ENCODE measurements around the gene GYG1. TPM values are rescaled to one million over a fixed set of nuclear protein-coding genes. Genes with fewer than 3 reads are reported as not detected.

Gene GYG1
- total and polyA plus RNA-seq, 2 of the 4 experiments (the other 2 are of a cell fraction), result 48.4 to 90.3 TPM

DNA sequence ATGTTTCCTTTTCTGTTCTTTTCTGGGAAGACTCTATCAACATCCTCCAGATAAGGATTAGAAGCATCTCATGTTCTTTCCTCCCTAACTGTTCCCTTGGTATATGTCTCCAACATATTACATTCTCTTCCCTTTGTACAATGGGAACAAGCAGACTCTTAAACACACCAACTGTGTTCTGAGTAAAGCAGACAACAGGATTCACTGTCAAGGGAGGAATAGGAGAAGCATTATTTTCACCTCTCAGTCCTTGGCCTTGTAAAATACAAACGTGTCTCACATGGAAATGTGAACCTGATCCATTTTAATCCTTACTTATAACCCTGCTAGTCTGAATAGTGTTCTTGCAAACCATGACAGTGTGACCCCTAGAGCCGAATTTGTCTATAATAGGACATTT lies 19.6 kb downstream of the GYG1 start:
- peaks cover 26% of the 10 kb centered on the region for H3K4me1 ChIP-seq (ENCODE audit: control insufficient read depth, insufficient read depth, low read length)
- peak overlapping the region; percentile 91 for H2BK5ac ChIP-seq (ENCODE audit: low read depth, low read length, poor library complexity, severe bottlenecking)
- no peaks in the 10 kb centered on the region for H3K27me3 ChIP-seq (ENCODE audit: control insufficient read depth, insufficient read depth, low read length)
- POLR2A ChIA-PET (ENCODE audit: unreplicated experiment), result no interaction called here
- ATAC-seq (ENCODE audit: low read depth), result no peak
- H3K9ac ChIP-seq (ENCODE audit: low read depth, low read length), result no peak overlapping the region; the same call in 1 of the 2 replicates
- H2AK9ac ChIP-seq (replicated peaks; ENCODE audit: low read depth, low read length, poor library complexity), result no peak overlapping the region
- peak overlapping the region; percentile 45; the same call in 1 of the 2 replicates for H4K5ac ChIP-seq (ENCODE audit: low read depth, low read length)
- peak overlapping the region; percentile 80; the same call in 1 of the 2 replicates for H3K4ac ChIP-seq (ENCODE audit: low read depth, low read length)
- peak overlapping the region; percentile 37 for H3K23ac ChIP-seq (ENCODE audit: low read depth, low read length)
- 0 out of 2 replicates have a peak overlapping the region, but pooled peaks have one; percentile 37 for H3K56ac ChIP-seq (ENCODE audit: extremely low read depth, insufficient read depth, low read length)
- no peak overlapping the region for H3K4me3 ChIP-seq (ENCODE audit: insufficient read depth, low read depth, low read length)
- peak overlapping the region; percentile 74; the same call in 1 of the 2 replicates for H3K18ac ChIP-seq (ENCODE audit: low read depth, low read length)
- no peak for TF ChIP-seq FOS (IDR thresholded peaks at IDR 0.05; ENCODE audit: low read depth, low read length)
- no peak for TF ChIP-seq CHD1 (IDR thresholded peaks at IDR 0.05; ENCODE audit: low read depth, low read length)
- no peak for TF ChIP-seq RFX5 (IDR thresholded peaks at IDR 0.05; ENCODE audit: low read depth, low read length)
- TF ChIP-seq MAFK (IDR thresholded peaks at IDR 0.05; ENCODE audit: low read depth, low read length), result no peak
- no peak for TF ChIP-seq BHLHE40 (IDR thresholded peaks at IDR 0.05; ENCODE audit: low read depth, low read length)
- TF ChIP-seq SMC3 (IDR thresholded peaks at IDR 0.05; ENCODE audit: low read depth, low read length), result no peak
- no peak for TF ChIP-seq RAD21 (IDR thresholded peaks at IDR 0.05; ENCODE audit: low read length)
- no peak for TF ChIP-seq MAZ (IDR thresholded peaks at IDR 0.05; ENCODE audit: borderline replicate concordance, low read depth, low read length)
- TF ChIP-seq MXI1 (IDR thresholded peaks at IDR 0.05; ENCODE audit: borderline replicate concordance, low read depth, low read length), result no peak
- no peak for TF ChIP-seq POLR2A (IDR thresholded peaks at IDR 0.05; ENCODE audit: low read depth, low read length)
- no peak for TF ChIP-seq RCOR1 (IDR thresholded peaks at IDR 0.05; ENCODE audit: insufficient replicate concordance, low read length)
- TF ChIP-seq ELK1 (IDR thresholded peaks at IDR 0.05; ENCODE audit: borderline replicate concordance, low read depth, low read length), result no peak
- H2AK5ac ChIP-seq (ENCODE audit: low read depth, low read length), result peak overlapping the region; percentile 37; the same call in 1 of the 2 replicates
- no peaks in the 10 kb centered on the region for H3K9me3 ChIP-seq (ENCODE audit: control insufficient read depth, insufficient read depth, low read length)
- intact Hi-C loops (cut with micrococcal nuclease), result no loop called here
- peaks cover 29 to 65% of the 10 kb centered on the region in 2 experiments for H3K79me1 ChIP-seq (ENCODE audit: low read depth in 1 of 2, low read length in 2 of 2)
- H4K20me1 ChIP-seq (ENCODE audit: insufficient read depth, low read length), result no peaks in the 10 kb centered on the region
- peak overlapping the region; percentile 13 to 65; a peak in 3 of 4 replicates for H4K8ac ChIP-seq (ENCODE audit: low read depth in 2 of 2, low read length in 2 of 2)
- peaks cover 23% of the 10 kb centered on the region for H3K36me3 ChIP-seq (ENCODE audit: control insufficient read depth, insufficient read depth, low read length)
- no peak overlapping the region for H2AFZ ChIP-seq (replicated peaks; ENCODE audit: low read length, poor library complexity)
- dilution Hi-C loops (cut with HindIII; ENCODE audit: low sequenced_read_pairs, unreplicated experiment), result no loop called here
- H2BK15ac ChIP-seq (ENCODE audit: low read depth, low read length), result peak overlapping the region; percentile 33
- in situ Hi-C loops (cut with MboI; ENCODE audit: low sequenced_read_pairs), result no loop called here
- CTCF ChIA-PET, result no interaction called here
- H2BK120ac ChIP-seq (ENCODE audit: low read depth, low read length), result peak overlapping the region; percentile 83
- H3K4me2 ChIP-seq (ENCODE audit: low read depth, low read length), result peak overlapping the region; percentile 44; the same call in 1 of the 2 replicates
- H3K14ac ChIP-seq (replicated peaks; ENCODE audit: low read depth, low read length), result peak overlapping the region; percentile 80; the same call in 1 of the 2 replicates
- peak overlapping the region; percentile 65 for H4K91ac ChIP-seq (ENCODE audit: insufficient read depth, low read depth, low read length)
- BruUV-seq (replicated peaks), result no TSS peak
- DNase-seq, result no peak
- WGBS, 2 experiments (ENCODE audit: extremely low coverage in 2 of 2, insufficient read length in 1 of 2), result 80% methylated on average over 1 of the region's 2 CpGs; no CpG with 5 or more reads in 1 of the 2 experiments
- peak overlapping the region; percentile 74 for H2BK20ac ChIP-seq (ENCODE audit: low read depth, low read length)
- peak overlapping the region; percentile 18; the same call in 1 of the 2 replicates for H3K27ac ChIP-seq (ENCODE audit: insufficient read depth, low read length)
- peaks cover 33% of the 10 kb centered on the region for H3K9me1 ChIP-seq (ENCODE audit: insufficient read depth, low read length)
